NB4 (cell line): ENCODE measurements around the gene TECPR1.
A peak's percentile ranks its signal among the peaks of the same experiment; 100 is the strongest.

Source experiments
- DNase-seq: peaks from one replicate; pipeline ENCODE4 v3.0.0; 2010; ENCODE audit warnings: low read depth
- H3K4me3 ChIP-seq: one replicate; pipeline ENCODE4 v1.5.1; 2011; ENCODE audit warnings: mild to moderate bottlenecking, low read depth, low read length, moderate library complexity
- MYC ChIP-seq: IDR thresholded peaks from 2 replicates; pipeline ENCODE4 v1.6.1; 2011; ENCODE audit warnings: low read depth, low read length
- TF ChIP-seq, protein P1 (sequence below): IDR thresholded peaks from one replicate; pipeline ENCODE4 v1.5.1; 2012; ENCODE audit warnings: low read depth, low read length

Gene TECPR1

DNA sequence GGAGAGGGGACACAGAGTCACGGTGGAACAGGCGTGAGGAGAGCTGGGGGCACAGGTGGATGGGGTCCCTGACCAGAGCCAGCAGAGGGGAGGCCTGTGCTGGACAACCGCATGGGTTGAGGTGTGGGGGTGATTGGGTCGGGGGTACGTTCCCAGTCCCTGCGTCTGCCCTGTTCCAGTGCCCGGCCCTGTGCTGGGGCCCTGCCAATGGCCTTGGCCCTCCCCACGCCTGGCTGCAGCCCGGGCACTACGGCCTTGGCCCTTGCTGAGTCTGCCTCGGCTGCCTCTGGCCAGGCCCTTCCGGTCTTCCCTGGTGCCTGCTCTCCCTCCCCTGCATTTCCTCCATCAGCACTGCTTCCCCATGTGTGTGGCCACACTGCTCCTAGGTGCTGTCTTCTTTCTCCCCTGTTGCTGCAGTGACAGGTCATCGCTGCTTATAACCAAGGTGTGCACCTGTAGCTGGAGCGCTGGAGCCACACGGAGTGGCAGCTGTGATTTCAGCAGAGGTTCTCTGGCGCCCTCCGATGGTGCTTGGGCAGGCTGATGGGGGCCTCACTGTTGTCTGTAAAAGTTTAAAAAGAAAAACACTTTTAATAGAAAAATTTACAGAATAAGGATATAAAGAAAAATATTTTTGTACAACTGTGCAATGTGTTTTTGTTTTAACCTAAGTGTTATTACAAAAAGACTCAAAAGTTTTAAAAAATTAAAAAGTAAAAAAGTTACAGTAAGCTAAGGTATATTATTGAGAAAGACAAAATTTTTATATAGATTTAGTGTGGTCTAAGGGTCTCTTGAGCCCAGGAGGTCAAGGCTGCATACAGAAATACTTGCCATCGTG lies 86.0 kb downstream of the TECPR1 start:
- no peak overlapping the region for H3K4me3 ChIP-seq
- TF ChIP-seq, protein P1, sequence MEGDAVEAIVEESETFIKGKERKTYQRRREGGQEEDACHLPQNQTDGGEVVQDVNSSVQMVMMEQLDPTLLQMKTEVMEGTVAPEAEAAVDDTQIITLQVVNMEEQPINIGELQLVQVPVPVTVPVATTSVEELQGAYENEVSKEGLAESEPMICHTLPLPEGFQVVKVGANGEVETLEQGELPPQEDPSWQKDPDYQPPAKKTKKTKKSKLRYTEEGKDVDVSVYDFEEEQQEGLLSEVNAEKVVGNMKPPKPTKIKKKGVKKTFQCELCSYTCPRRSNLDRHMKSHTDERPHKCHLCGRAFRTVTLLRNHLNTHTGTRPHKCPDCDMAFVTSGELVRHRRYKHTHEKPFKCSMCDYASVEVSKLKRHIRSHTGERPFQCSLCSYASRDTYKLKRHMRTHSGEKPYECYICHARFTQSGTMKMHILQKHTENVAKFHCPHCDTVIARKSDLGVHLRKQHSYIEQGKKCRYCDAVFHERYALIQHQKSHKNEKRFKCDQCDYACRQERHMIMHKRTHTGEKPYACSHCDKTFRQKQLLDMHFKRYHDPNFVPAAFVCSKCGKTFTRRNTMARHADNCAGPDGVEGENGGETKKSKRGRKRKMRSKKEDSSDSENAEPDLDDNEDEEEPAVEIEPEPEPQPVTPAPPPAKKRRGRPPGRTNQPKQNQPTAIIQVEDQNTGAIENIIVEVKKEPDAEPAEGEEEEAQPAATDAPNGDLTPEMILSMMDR: peak; percentile 83
- no peak for TF ChIP-seq MYC
- DNase-seq: peak; percentile 51
